ENCODE results near the gene RASGEF1B. TPM values are rescaled to one million over a fixed set of nuclear protein-coding genes. Genes with fewer than 3 reads are reported as not detected.

Gene RASGEF1B
- total and polyA plus RNA-seq, 2 donors (not counting 3 experiments of a cell fraction or from before 2014, with no cell fraction given), result not detected

GRCh38 chr4:81510643-81511178 is 39.0 kb upstream of the RASGEF1B start:
- H3K9ac ChIP-seq (replicated peaks; ENCODE audit: extremely low read depth, insufficient read depth, low read length), result no peak overlapping the region
- H3K4me3 ChIP-seq (replicated peaks in 1 of 3; ENCODE audit: insufficient read depth in 1 of 3, low read depth in 1 of 3, low read length in 3 of 3), result no peak overlapping the region
- ChIA-PET CTCF (interaction anchor here (1.7 kb wide), 1 partner anchor 44 kb away, joined by 3 read pairs; no protein-coding TSS in a partner anchor), POLR2A (no interaction called here)
- H3K9me3 ChIP-seq (replicated peaks; ENCODE audit: control insufficient read depth, insufficient read depth, low read length), result no peaks in the 10 kb centered on the region
- H3K27ac ChIP-seq (ENCODE audit: insufficient read depth, low read depth, low read length), result no peak overlapping the region
- H4K20me1 ChIP-seq (replicated peaks; ENCODE audit: control insufficient read depth, extremely low read depth, insufficient read depth, low read length), result no peaks in the 10 kb centered on the region
- H3K4me2 ChIP-seq (ENCODE audit: insufficient read depth, low read length), result no peak overlapping the region
- no peak for DNase-seq (ENCODE audit: low read depth, low spot score)
- TF ChIP-seq MAX (IDR thresholded peaks at IDR 0.05; ENCODE audit: insufficient read depth, insufficient read length) (no peak), JUN (IDR thresholded peaks at IDR 0.05; ENCODE audit: borderline replicate concordance, insufficient read depth, insufficient read length, low read depth) (no peak), POLR2A (IDR thresholded peaks at IDR 0.05; ENCODE audit: low read depth, low read length) (no peak), EZH2 (IDR thresholded peaks at IDR 0.05; ENCODE audit: borderline replicate concordance, low read depth, low read length, severe bottlenecking) (no peak), MYC (IDR thresholded peaks at IDR 0.05; ENCODE audit: low read depth, low read length) (no peak)
- dilution Hi-C loops (cut with MboI; ENCODE audit: extremely low pct_ligation_motif_present, low sequenced_read_pairs), result no loop called here
- no TSS peak for BruUV-seq (replicated peaks)
- peaks cover 0 to 3% of the 10 kb centered on the region in 2 experiments for H3K27me3 ChIP-seq (ENCODE audit: control insufficient read depth in 2 of 2, insufficient read depth in 2 of 2, low read length in 2 of 2)
- intact Hi-C loops (cut with micrococcal nuclease), result no loop called here
- no peaks in the 10 kb centered on the region for H3K4me1 ChIP-seq (ENCODE audit: control insufficient read depth, extremely low read depth, insufficient read depth, low read length)
- no peak for FAIRE-seq
- no peaks in the 10 kb centered on the region for H3K79me2 ChIP-seq (ENCODE audit: control insufficient read depth, insufficient read depth, low read length)
- H3K9me1 ChIP-seq (replicated peaks; ENCODE audit: control insufficient read depth, extremely low read depth, insufficient read depth, low read length), result no peaks in the 10 kb centered on the region
- H3K36me3 ChIP-seq (ENCODE audit: control insufficient read depth in 2 of 2, extremely low read depth in 1 of 2, insufficient read depth in 2 of 2, low read length in 2 of 2), result no peaks in the 10 kb centered on the region
- H2AFZ ChIP-seq (ENCODE audit: low read depth, low read length), result no peak overlapping the region

DNA sequence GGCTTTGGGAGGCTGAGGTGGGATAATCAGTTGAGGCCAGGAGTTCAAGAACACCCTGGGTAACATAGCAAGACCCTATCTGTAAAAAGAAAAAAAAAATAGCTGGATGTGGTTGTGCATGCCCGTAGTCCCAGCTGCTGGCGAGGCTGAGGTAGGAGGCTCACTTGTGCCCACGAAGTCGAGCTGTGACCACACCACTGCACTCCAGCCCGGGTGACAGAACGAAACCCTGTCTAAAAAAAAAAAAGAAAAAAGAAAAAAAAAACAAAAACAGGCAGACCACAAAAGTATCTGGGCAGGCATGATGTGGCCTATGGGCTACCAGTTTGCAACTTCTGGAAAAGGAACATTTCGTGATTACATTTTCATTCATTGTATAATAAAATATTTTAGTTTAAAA is 38.1 kb upstream of the RASGEF1B start:
- Histone ChIP-seq H3K9me3 (replicated peaks; ENCODE audit: control insufficient read depth, insufficient read depth, low read length) (no peaks in the 10 kb centered on the region), H3K4me2 (ENCODE audit: insufficient read depth, low read length) (no peak overlapping the region), H3K4me1 (ENCODE audit: control insufficient read depth, extremely low read depth, insufficient read depth, low read length) (no peaks in the 10 kb centered on the region), H3K36me3 (ENCODE audit: control insufficient read depth in 2 of 2, extremely low read depth in 1 of 2, insufficient read depth in 2 of 2, low read length in 2 of 2) (no peaks in the 10 kb centered on the region), H3K4me3 (replicated peaks in 1 of 3; ENCODE audit: insufficient read depth in 1 of 3, low read depth in 1 of 3, low read length in 3 of 3) (no peak overlapping the region), H3K9ac (replicated peaks; ENCODE audit: extremely low read depth, insufficient read depth, low read length) (no peak overlapping the region), H3K27me3 (ENCODE audit: control insufficient read depth in 2 of 2, insufficient read depth in 2 of 2, low read length in 2 of 2) (peaks cover 0 to 3% of the 10 kb centered on the region in 2 experiments), H3K79me2 (ENCODE audit: control insufficient read depth, insufficient read depth, low read length) (no peaks in the 10 kb centered on the region), H2AFZ (ENCODE audit: low read depth, low read length) (no peak overlapping the region), H4K20me1 (replicated peaks; ENCODE audit: control insufficient read depth, extremely low read depth, insufficient read depth, low read length) (no peaks in the 10 kb centered on the region), H3K27ac (ENCODE audit: insufficient read depth, low read depth, low read length) (no peak overlapping the region), H3K9me1 (replicated peaks; ENCODE audit: control insufficient read depth, extremely low read depth, insufficient read depth, low read length) (no peaks in the 10 kb centered on the region)
- no peak for DNase-seq (ENCODE audit: low read depth, low spot score)
- intact Hi-C loops (cut with micrococcal nuclease), result no loop called here
- ChIA-PET CTCF (interaction anchor here (1.3 kb wide), 1 partner anchor 11 kb away, joined by 3 read pairs; no protein-coding TSS in a partner anchor), POLR2A (no interaction called here)
- dilution Hi-C loops (cut with MboI; ENCODE audit: extremely low pct_ligation_motif_present, low sequenced_read_pairs), result no loop called here
- no peak for TF ChIP-seq JUN (IDR thresholded peaks at IDR 0.05; ENCODE audit: borderline replicate concordance, insufficient read depth, insufficient read length, low read depth)
- TF ChIP-seq GATA2 (IDR thresholded peaks at IDR 0.05; ENCODE audit: insufficient read depth, insufficient read length, low read depth, low read length), result no peak
- TF ChIP-seq FOS (IDR thresholded peaks at IDR 0.05; ENCODE audit: borderline replicate concordance, insufficient read depth, low read length), result no peak
- TF ChIP-seq MYC (IDR thresholded peaks at IDR 0.05; ENCODE audit: low read depth, low read length), result no peak
- TF ChIP-seq EZH2 (IDR thresholded peaks at IDR 0.05; ENCODE audit: borderline replicate concordance, low read depth, low read length, severe bottlenecking), result no peak
- TF ChIP-seq MAX (IDR thresholded peaks at IDR 0.05; ENCODE audit: insufficient read depth, insufficient read length), result no peak
- TF ChIP-seq CTCF (IDR thresholded peaks at IDR 0.05; ENCODE audit: extremely low read depth in 1 of 2, insufficient read depth in 1 of 2, low read depth in 1 of 2, low read length in 2 of 2), result no peak
- TF ChIP-seq POLR2A (IDR thresholded peaks at IDR 0.05; ENCODE audit: low read depth, low read length), result no peak
- no peak for TF ChIP-seq POLR2AphosphoS5 (IDR thresholded peaks at IDR 0.05; ENCODE audit: insufficient read depth, low read depth, low read length)
- no TSS peak for BruUV-seq (replicated peaks)
- no peak for FAIRE-seq

All from endothelial cell of umbilical vein (primary cell).